HEK293 (cell line): ENCODE data around the gene M1AP.

Experiments used
- CTCF ChIP-seq: fragments of 450-650 bp; formaldehyde crosslinking; IDR thresholded peaks from 2 replicates; pipeline ENCODE4 v1.5.1; 2016; ENCODE audit warnings: missing biosample characterization, missing genetic modification characterization
- PRDM1 ChIP-seq: fragments of 450-650 bp; formaldehyde crosslinking; IDR thresholded peaks from 2 replicates; pipeline ENCODE4; 2016; ENCODE audit warnings: missing biosample characterization, missing genetic modification characterization
- ZBTB17 ChIP-seq: fragments of 450-650 bp; formaldehyde crosslinking; IDR thresholded peaks from 2 replicates; pipeline ENCODE4 v1.5.1; 2016; ENCODE audit warnings: missing biosample characterization, missing genetic modification characterization
- ZFHX2 ChIP-seq: fragments of 450-650 bp; formaldehyde crosslinking; conservative IDR thresholded peaks from 2 replicates; pipeline ENCODE4 v1.5.1; 2016; ENCODE audit warnings: missing biosample characterization, missing genetic modification characterization
- ZNF138 ChIP-seq: fragments of 450-650 bp; formaldehyde crosslinking; IDR thresholded peaks from 2 replicates; pipeline ENCODE4 v1.5.1; 2016; ENCODE audit warnings: missing biosample characterization, missing genetic modification characterization, borderline replicate concordance
- ZNF175 ChIP-seq: fragments of 450-650 bp; formaldehyde crosslinking; IDR thresholded peaks from 2 replicates; pipeline ENCODE4 v1.5.1; 2016; ENCODE audit warnings: missing biosample characterization, missing genetic modification characterization
- ZNF24 ChIP-seq: fragments of 450-650 bp; formaldehyde crosslinking; IDR thresholded peaks from 2 replicates; pipeline ENCODE4 v1.5.1; 2016; ENCODE audit warnings: missing biosample characterization, missing genetic modification characterization
- ZNF335 ChIP-seq: fragments of 450-650 bp; formaldehyde crosslinking; conservative IDR thresholded peaks from 2 replicates; pipeline ENCODE4 v1.5.1; 2016; ENCODE audit warnings: missing biosample characterization, missing genetic modification characterization
- ZNF423 ChIP-seq: fragments of 450-650 bp; formaldehyde crosslinking; IDR thresholded peaks from 2 replicates; pipeline ENCODE4 v1.5.1; 2016; ENCODE audit warnings: missing biosample characterization, missing genetic modification characterization
- ZNF510 ChIP-seq: fragments of 450-650 bp; formaldehyde crosslinking; IDR thresholded peaks from 2 replicates; pipeline ENCODE4 v1.5.1; 2018; ENCODE audit warnings: mild to moderate bottlenecking, missing genetic modification characterization, missing biosample characterization; ENCODE audit not compliant: insufficient replicate concordance
- ZNF654 ChIP-seq: fragments of 450-650 bp; formaldehyde crosslinking; IDR thresholded peaks from 2 replicates; pipeline ENCODE4 v1.5.1; 2016; ENCODE audit warnings: low read depth, missing biosample characterization, missing genetic modification characterization
- TF ChIP-seq, protein P1 (sequence below): fragments of 450-650 bp; formaldehyde crosslinking; IDR thresholded peaks from 2 replicates; pipeline ENCODE4 v1.5.1; 2016; ENCODE audit warnings: missing biosample characterization, missing genetic modification characterization
- TF ChIP-seq, protein P2 (sequence below): sonication (generic); formaldehyde crosslinking; IDR thresholded peaks from 2 replicates; pipeline ENCODE4 v1.8.1; 2022; ENCODE audit warnings: mild to moderate bottlenecking, moderate library complexity, missing genetic modification reagents

DNA sequence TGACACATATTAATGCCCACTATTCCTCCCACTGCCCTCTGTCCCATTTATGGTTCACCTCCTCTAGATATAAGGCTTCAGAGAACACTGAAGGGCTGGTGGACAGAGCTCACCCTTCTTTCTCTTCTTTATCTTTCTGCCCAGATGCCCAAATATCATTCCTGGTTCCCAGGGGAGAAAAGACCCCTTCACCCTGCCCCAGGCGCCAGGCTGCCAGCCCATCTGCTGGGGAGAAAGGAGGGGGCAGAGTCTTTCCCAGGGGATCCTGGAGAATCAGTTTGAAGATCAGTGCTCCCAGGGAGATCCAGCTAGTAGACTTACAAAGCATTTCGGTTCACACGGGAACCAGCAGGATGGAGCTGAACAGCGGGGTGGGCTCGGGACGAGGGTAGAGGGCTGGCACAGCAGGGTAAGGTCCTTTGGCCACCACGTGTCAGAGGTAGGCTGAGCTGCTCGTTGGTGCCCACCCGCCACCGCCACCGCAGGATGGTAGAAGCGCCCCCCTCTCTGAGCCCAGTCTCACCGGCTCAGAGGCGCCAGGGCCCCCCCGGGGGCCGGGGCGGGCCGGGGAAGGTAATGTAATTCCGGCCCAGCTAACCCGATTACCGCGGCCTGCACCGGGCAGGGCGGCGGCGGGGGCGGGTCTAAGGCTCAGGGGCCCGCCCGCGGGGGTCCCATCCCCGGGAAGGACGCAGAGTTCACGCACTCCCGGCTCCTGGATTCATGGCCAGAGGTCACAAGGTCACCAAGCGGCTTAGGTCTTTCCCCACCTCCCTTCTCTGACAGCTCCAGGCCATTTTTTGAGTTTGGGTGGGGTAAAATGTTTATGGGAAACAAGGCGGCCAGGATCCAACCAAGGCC, 135.2 kb downstream of the M1AP start:
- TF ChIP-seq ZFHX2 (tag by site-specific recombination) (no peak), ZNF510 (tag by site-specific recombination) (no peak), ZNF24 (tag by site-specific recombination) (no peak), ZNF175 (tag by site-specific recombination) (no peak), CTCF (tag by site-specific recombination) (no peak), ZNF138 (tag by site-specific recombination) (no peak), ZNF423 (tag by site-specific recombination) (no peak), PRDM1 (no peak), ZNF335 (no peak), ZBTB17 (tag by site-specific recombination) (no peak), ZNF654 (tag by site-specific recombination) (no peak)
- TF ChIP-seq, protein P1, sequence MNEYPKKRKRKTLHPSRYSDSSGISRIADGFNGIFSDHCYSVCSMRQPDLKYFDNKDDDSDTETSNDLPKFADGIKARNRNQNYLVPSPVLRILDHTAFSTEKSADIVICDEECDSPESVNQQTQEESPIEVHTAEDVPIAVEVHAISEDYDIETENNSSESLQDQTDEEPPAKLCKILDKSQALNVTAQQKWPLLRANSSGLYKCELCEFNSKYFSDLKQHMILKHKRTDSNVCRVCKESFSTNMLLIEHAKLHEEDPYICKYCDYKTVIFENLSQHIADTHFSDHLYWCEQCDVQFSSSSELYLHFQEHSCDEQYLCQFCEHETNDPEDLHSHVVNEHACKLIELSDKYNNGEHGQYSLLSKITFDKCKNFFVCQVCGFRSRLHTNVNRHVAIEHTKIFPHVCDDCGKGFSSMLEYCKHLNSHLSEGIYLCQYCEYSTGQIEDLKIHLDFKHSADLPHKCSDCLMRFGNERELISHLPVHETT (tag by site-specific recombination) = no peak
- TF ChIP-seq, protein P2, sequence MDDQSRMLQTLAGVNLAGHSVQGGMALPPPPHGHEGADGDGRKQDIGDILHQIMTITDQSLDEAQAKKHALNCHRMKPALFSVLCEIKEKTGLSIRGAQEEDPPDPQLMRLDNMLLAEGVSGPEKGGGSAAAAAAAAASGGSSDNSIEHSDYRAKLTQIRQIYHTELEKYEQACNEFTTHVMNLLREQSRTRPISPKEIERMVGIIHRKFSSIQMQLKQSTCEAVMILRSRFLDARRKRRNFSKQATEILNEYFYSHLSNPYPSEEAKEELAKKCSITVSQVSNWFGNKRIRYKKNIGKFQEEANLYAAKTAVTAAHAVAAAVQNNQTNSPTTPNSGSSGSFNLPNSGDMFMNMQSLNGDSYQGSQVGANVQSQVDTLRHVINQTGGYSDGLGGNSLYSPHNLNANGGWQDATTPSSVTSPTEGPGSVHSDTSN (CRISPR knock-in tag) = no peak
